PC-9 (cell line): ENCODE measurements around the gene HBP1. TPM values are rescaled to one million over a fixed set of nuclear protein-coding genes. Genes with fewer than 3 reads are reported as not detected.

Experiments used
- BruUV-seq: library from RNA; stranded (reverse); fragments of 400-500 nt; replicated peaks from 2 replicates; lab custom pipeline; 2021; lab: Mats Ljungman, UMichigan
- CTCF ChIA-PET: fragments of 300-600 bp; sonication (Branson Sonifier 250); formaldehyde crosslinking; loops from one replicate; lab custom pipeline; 2022; ENCODE audit warnings: antibody characterized with exemption; lab: Charles Lee
- POLR2A ChIA-PET: fragments of 300-600 bp; sonication (Branson Sonifier 250); formaldehyde crosslinking; loops from one replicate; lab custom pipeline; 2022; ENCODE audit warnings: antibody characterized with exemption; ENCODE audit not compliant: unreplicated experiment; lab: Charles Lee
- DNase-seq, 2 experiments: peaks; one replicate each; pipeline versions ENCODE4 v3.0.0 to v3.0.0-alpha.2; 2015 to 2022; ENCODE audit warnings: mixed read lengths in 1 of 2
- H2AFZ ChIP-seq: fragments of 200-600 bp; sonication (generic); 2 replicates; pipeline ENCODE4 v1.8.1; 2017; ENCODE audit warnings: antibody characterized with exemption
- H3F3A ChIP-seq: fragments of 200-600 bp; sonication (generic); 2 replicates; pipeline ENCODE4 v1.8.1; 2017; ENCODE audit warnings: antibody characterized with exemption, mild to moderate bottlenecking, low read depth; ENCODE audit not compliant: insufficient read depth
- H3K27ac ChIP-seq: fragments of 200-600 bp; sonication (generic); 2 replicates; pipeline ENCODE4 v1.6.1; 2016; ENCODE audit warnings: mixed run types
- H3K27me3 ChIP-seq: fragments of 200-600 bp; sonication (generic); 2 replicates; pipeline ENCODE4 v1.6.1; 2016; ENCODE audit warnings: low read depth, mixed run types; ENCODE audit not compliant: insufficient read depth
- H3K36me3 ChIP-seq: fragments of 200-600 bp; sonication (generic); 2 replicates; pipeline ENCODE4 v1.6.1; 2016; ENCODE audit warnings: low read depth, mixed run types
- H3K4me1 ChIP-seq: fragments of 200-600 bp; sonication (generic); replicated peaks from 2 replicates; pipeline ENCODE4 v1.6.1; 2016; ENCODE audit warnings: mixed run types; ENCODE audit not compliant: insufficient read depth
- H3K4me2 ChIP-seq: fragments of 200-600 bp; sonication (generic); 2 replicates; pipeline ENCODE4 v1.6.1; 2017; ENCODE audit warnings: mixed run types
- H3K4me3 ChIP-seq: fragments of 200-600 bp; sonication (generic); 2 replicates; pipeline ENCODE4 v1.6.1; 2016; ENCODE audit warnings: mixed run types
- H3K79me2 ChIP-seq: fragments of 200-600 bp; sonication (generic); 2 replicates; pipeline ENCODE4 v1.6.1; 2017; ENCODE audit warnings: low read depth, mixed run types
- H3K9me2 ChIP-seq: fragments of 200-600 bp; sonication (generic); 2 replicates; pipeline ENCODE4 v1.8.1; 2017; ENCODE audit warnings: mild to moderate bottlenecking; ENCODE audit not compliant: insufficient read depth
- H3K9me3 ChIP-seq: fragments of 200-600 bp; sonication (generic); 2 replicates; pipeline ENCODE4 v1.8.1; 2016; ENCODE audit warnings: low read depth; ENCODE audit not compliant: insufficient read depth
- H4K20me1 ChIP-seq: fragments of 200-600 bp; sonication (generic); 2 replicates; pipeline ENCODE4 v1.8.1; 2017; ENCODE audit not compliant: insufficient read depth
- EZH2 ChIP-seq: fragments of 200-600 bp; sonication (generic); IDR thresholded peaks from 2 replicates; pipeline ENCODE4 v1.8.0; 2017; ENCODE audit warnings: antibody characterized with exemption, low read depth
- intact Hi-C: fragments of 100-400 bp; cut with micrococcal nuclease; formaldehyde crosslinking; loops from one replicate; pipeline ENCODE4 v1.10.0; 2022; ENCODE audit not compliant: unreplicated experiment
- total RNA-seq: library from RNA; stranded (reverse); gene quantifications from 2 replicates; pipeline ENCODE4 v1.2.3, GENCODE V29; 2021
- TF ChIP-seq, protein P1 (sequence below): fragments of 200-600 bp; sonication (generic); conservative IDR thresholded peaks from 2 replicates; pipeline ENCODE4 v1.6.1; 2017; ENCODE audit warnings: mixed run types, antibody characterized with exemption, mild to moderate bottlenecking, moderate library complexity

Gene HBP1
- total RNA-seq, 1 experiment from 2014 or later, result 60.0 TPM

GRCh38 chr7:107162475-107162874, 6.3 kb upstream of the HBP1 start:
- Histone ChIP-seq H4K20me1 (no peaks in the 10 kb centered on the region), H3K4me3 (no peak overlapping the region), H3K27ac (no peak overlapping the region), H3K4me1 (peaks cover 18% of the 10 kb centered on the region), H3K4me2 (no peak overlapping the region), H3K9me2 (0 out of 2 replicates have a peak, but pooled peaks cover 4% of the 10 kb centered on the region), H3K9me3 (no peaks in the 10 kb centered on the region), H3K36me3 (0 out of 2 replicates have a peak, but pooled peaks cover 3% of the 10 kb centered on the region), H3K79me2 (no peaks in the 10 kb centered on the region), H2AFZ (no peak overlapping the region), H3K27me3 (no peaks in the 10 kb centered on the region), H3F3A (peaks cover 5% of the 10 kb centered on the region; the same call in 1 of the 2 replicates)
- ChIA-PET CTCF (interaction anchor here (0.6 to 0.7 kb wide), 2 partner anchors 618 to 1399 kb away, joined by 3 to 7 read pairs; no protein-coding TSS in a partner anchor), POLR2A (interaction anchor here (0.6 kb wide), 1 partner anchor 30 kb away, joined by 4 read pairs; no protein-coding TSS in a partner anchor)
- TF ChIP-seq EZH2, result no peak
- TF ChIP-seq, protein P1, sequence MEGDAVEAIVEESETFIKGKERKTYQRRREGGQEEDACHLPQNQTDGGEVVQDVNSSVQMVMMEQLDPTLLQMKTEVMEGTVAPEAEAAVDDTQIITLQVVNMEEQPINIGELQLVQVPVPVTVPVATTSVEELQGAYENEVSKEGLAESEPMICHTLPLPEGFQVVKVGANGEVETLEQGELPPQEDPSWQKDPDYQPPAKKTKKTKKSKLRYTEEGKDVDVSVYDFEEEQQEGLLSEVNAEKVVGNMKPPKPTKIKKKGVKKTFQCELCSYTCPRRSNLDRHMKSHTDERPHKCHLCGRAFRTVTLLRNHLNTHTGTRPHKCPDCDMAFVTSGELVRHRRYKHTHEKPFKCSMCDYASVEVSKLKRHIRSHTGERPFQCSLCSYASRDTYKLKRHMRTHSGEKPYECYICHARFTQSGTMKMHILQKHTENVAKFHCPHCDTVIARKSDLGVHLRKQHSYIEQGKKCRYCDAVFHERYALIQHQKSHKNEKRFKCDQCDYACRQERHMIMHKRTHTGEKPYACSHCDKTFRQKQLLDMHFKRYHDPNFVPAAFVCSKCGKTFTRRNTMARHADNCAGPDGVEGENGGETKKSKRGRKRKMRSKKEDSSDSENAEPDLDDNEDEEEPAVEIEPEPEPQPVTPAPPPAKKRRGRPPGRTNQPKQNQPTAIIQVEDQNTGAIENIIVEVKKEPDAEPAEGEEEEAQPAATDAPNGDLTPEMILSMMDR, result no peak
- BruUV-seq, result no TSS peak
- intact Hi-C loops, result no loop called here
- DNase-seq, result no peak

DNA sequence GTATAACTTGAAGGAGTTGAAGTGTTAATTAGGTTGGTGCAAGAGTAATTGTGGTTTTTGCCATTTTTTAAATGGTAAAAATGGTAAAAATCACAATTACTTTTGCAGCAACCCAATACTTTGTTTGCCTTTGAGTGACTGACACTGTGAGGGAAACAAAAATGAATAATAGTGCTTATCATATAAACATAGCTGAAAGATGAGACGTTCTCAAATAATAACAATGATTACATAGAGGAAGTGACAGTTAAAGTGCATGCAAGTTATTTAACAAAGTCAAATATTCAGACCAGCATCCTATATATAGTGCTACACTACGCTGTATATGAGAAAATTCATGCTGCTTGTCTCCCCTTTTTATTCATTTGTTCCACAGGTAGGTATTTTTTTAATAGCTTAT, 4.7 kb upstream of the HBP1 start:
- no TSS peak for BruUV-seq
- Histone ChIP-seq H3K4me2 (no peak overlapping the region), H3K27ac (no peak overlapping the region)

DNA sequence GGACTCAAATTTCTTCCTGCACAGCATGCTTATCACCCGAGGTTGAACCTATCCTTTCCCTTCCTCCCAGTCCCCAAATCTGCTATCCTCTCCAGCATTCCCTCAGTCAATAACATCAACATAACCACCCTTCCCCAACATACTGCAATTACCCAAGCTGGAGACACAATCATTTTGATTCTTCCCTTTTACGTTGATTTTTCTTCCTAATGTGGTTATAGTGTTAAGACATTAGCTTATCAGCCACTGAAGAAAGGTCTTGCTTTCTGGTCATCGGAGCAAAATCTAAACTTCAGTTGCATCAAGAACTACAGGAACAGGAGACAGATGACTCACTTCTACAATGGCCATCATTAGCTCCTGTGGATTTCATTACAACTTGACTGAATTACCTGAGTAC, 3.5 kb upstream of the HBP1 start:
- H3K4me1 ChIP-seq, result peaks cover 22% of the 10 kb centered on the region
- H3K4me2 ChIP-seq, result no peak overlapping the region
- H3K79me2 ChIP-seq, result peaks cover 6% of the 10 kb centered on the region
- H4K20me1 ChIP-seq, result peaks cover 5% of the 10 kb centered on the region
- H3K9me3 ChIP-seq, result no peaks in the 10 kb centered on the region
- 0 out of 2 replicates have a peak, but pooled peaks cover 4% of the 10 kb centered on the region for H3K9me2 ChIP-seq
- peaks cover 19% of the 10 kb centered on the region; the same call in 1 of the 2 replicates for H3F3A ChIP-seq
- H3K36me3 ChIP-seq, result 0 out of 2 replicates have a peak, but pooled peaks cover 3% of the 10 kb centered on the region
- H3K27ac ChIP-seq, result no peak overlapping the region
- ChIA-PET CTCF (interaction anchor here (0.6 kb wide), 2 partner anchors 301 to 374 kb away, joined by 5 read pairs; no protein-coding TSS in a partner anchor), POLR2A (interaction anchor here (0.6 kb wide), 1 partner anchor 394 kb away, joined by 3 read pairs; no protein-coding TSS in a partner anchor)
- H3K27me3 ChIP-seq, result no peaks in the 10 kb centered on the region
- H2AFZ ChIP-seq, result no peak overlapping the region
- no peak overlapping the region for H3K4me3 ChIP-seq
- intact Hi-C loops, result loop anchor here (5.0 kb wide), 4 partner anchors 218 to 988 kb away; partner anchors contain the start of gene CCDC71L
- TF ChIP-seq, protein P1, result no peak
- TF ChIP-seq EZH2, result no peak
- no TSS peak for BruUV-seq
- DNase-seq, result no peak

More for the DNA sequence above, 4.7 kb upstream of the HBP1 start:
- H3K4me3 ChIP-seq, result no peak overlapping the region
- H3K4me1 ChIP-seq, result peaks cover 18% of the 10 kb centered on the region
- ChIA-PET CTCF (interaction anchor here (0.6 kb wide), 3 partner anchors 10 to 1275 kb away, joined by 3 to 4 read pairs (median 3); no protein-coding TSS in a partner anchor), POLR2A (interaction anchor here (0.5 kb wide), 1 partner anchor 183 kb away, joined by 8 read pairs; no protein-coding TSS in a partner anchor)
- H3F3A ChIP-seq, result peaks cover 13% of the 10 kb centered on the region; the same call in 1 of the 2 replicates
- intact Hi-C loops, result no loop called here
- no peaks in the 10 kb centered on the region for H3K79me2 ChIP-seq
- no peak overlapping the region for H2AFZ ChIP-seq
- no peak for DNase-seq
- no peaks in the 10 kb centered on the region for H3K9me3 ChIP-seq
- H4K20me1 ChIP-seq, result no peaks in the 10 kb centered on the region
- no peaks in the 10 kb centered on the region for H3K27me3 ChIP-seq
- no peak for TF ChIP-seq EZH2
- TF ChIP-seq, protein P1, result no peak
- H3K9me2 ChIP-seq, result 0 out of 2 replicates have a peak, but pooled peaks cover 4% of the 10 kb centered on the region
- 0 out of 2 replicates have a peak, but pooled peaks cover 3% of the 10 kb centered on the region for H3K36me3 ChIP-seq
